GM10266 (cell line): Measurements from ENCODE around the gene SH3GL2.
"Not testable (repeated sequence)": the region's sequence is repeated elsewhere in the genome, so short reads cannot be mapped to it uniquely, and the experiment has no call there.

Source experiments
- DNase-seq: peaks from one replicate; pipeline ENCODE4 v3.0.0; 2012; ENCODE audit errors: extremely low spot score
- CTCF ChIP-seq: IDR thresholded peaks from 2 replicates; pipeline ENCODE4 v1.5.1; 2012; ENCODE audit warnings: mild to moderate bottlenecking, low read depth; ENCODE audit not compliant: control insufficient read depth, insufficient read depth; ENCODE audit errors: missing control alignments

Gene SH3GL2

GRCh38 chr9:17751486-17751885, 172.6 kb downstream of the SH3GL2 start:
- no peak for DNase-seq
- no peak for TF ChIP-seq CTCF

GRCh38 chr9:17752021-17752420, 173.2 kb downstream of the SH3GL2 start:
- TF ChIP-seq CTCF: no peak

GRCh38 chr9:17757816-17758215, 178.9 kb downstream of the SH3GL2 start:
- TF ChIP-seq CTCF: no peak
- no peak for DNase-seq

More at GRCh38 chr9:17752021-17752420, 173.2 kb downstream of the SH3GL2 start:
- DNase-seq: no peak

- TF ChIP-seq CTCF: no peak
- DNase-seq: no peak
Measured at GRCh38 chr9:17760250-17760649, 181.4 kb downstream of the SH3GL2 start.

- no peak for TF ChIP-seq CTCF
- DNase-seq: no peak
Measured at GRCh38 chr9:17761984-17762676, 183.3 kb downstream of the SH3GL2 start.

- DNase-seq: no peak
- no peak for TF ChIP-seq CTCF
Measured at GRCh38 chr9:17764306-17764705, 185.4 kb downstream of the SH3GL2 start.

- not testable (repeated sequence) for DNase-seq
Measured at GRCh38 chr9:17765131-17765530, 186.3 kb downstream of the SH3GL2 start.

GRCh38 chr9:17772223-17772622, 193.4 kb downstream of the SH3GL2 start:
- no peak for TF ChIP-seq CTCF
- no peak for DNase-seq
